Osteoblast (primary cell): ENCODE results near the gene SERINC3. TPM values are rescaled to one million over a fixed set of nuclear protein-coding genes. Genes with fewer than 3 reads are reported as not detected.
"Not testable (repeated sequence)": the region's sequence is repeated elsewhere in the genome, so short reads cannot be mapped to it uniquely, and the experiment has no call there.

Experiments used
- DNase-seq: peaks from one replicate; pipeline ENCODE4 v3.0.0; 2011; ENCODE audit warnings: low spot score, mixed read lengths; ENCODE audit not compliant: insufficient read length; ENCODE audit errors: missing footprints
- H2AFZ ChIP-seq: 2 replicates; pipeline ENCODE4 v1.6.0; 2011; ENCODE audit warnings: mild to moderate bottlenecking, low read length
- H3K27ac ChIP-seq: 2 replicates; pipeline ENCODE4 v1.5.1; 2011; ENCODE audit warnings: mild to moderate bottlenecking, low read depth, low read length, moderate library complexity
- H3K27me3 ChIP-seq: 2 replicates; pipeline ENCODE4 v1.6.0; 2012; ENCODE audit warnings: mild to moderate bottlenecking, control low read depth, inconsistent platforms, low read length, moderate library complexity; ENCODE audit not compliant: insufficient read depth
- H3K36me3 ChIP-seq: 2 replicates; pipeline ENCODE4 v1.5.1; 2011; ENCODE audit warnings: mild to moderate bottlenecking, low read length, control low read depth, moderate library complexity; ENCODE audit not compliant: insufficient read depth
- H3K4me1 ChIP-seq: 2 replicates; pipeline ENCODE4 v1.5.1; 2011; ENCODE audit warnings: mild to moderate bottlenecking, low read length, control low read depth, moderate library complexity; ENCODE audit not compliant: insufficient read depth
- H3K4me2 ChIP-seq: 2 replicates; pipeline ENCODE4 v1.6.0; 2011; ENCODE audit warnings: mild to moderate bottlenecking, low read length; ENCODE audit not compliant: insufficient read depth
- H3K4me3 ChIP-seq: fragments of 200-600 bp; sonication (generic); 3 replicates; pipeline ENCODE4 v1.5.1; 2012; ENCODE audit warnings: mild to moderate bottlenecking, low read length, inconsistent platforms; ENCODE audit not compliant: insufficient read depth
- H3K79me2 ChIP-seq: 2 replicates; pipeline ENCODE4 v1.6.0; 2012; ENCODE audit warnings: mild to moderate bottlenecking, low read length, control low read depth, inconsistent platforms; ENCODE audit not compliant: insufficient read depth
- H3K9me3 ChIP-seq: 2 replicates; pipeline ENCODE4 v1.5.1; 2011; ENCODE audit warnings: low read depth, low read length, control low read depth
- H4K20me1 ChIP-seq: 2 replicates; pipeline ENCODE4 v1.6.0; 2012; ENCODE audit warnings: mild to moderate bottlenecking, low read length, control low read depth; ENCODE audit not compliant: insufficient read depth
- total RNA-seq: library from RNA; depleted of rRNA; stranded (reverse); fragments of >200 nt; gene quantifications from 2 replicates; pipeline ENCODE4 v1.2.3, GENCODE V29; 2012
- TF ChIP-seq, protein P1 (sequence below): IDR thresholded peaks from 2 replicates; pipeline ENCODE4 v1.5.1; 2011; ENCODE audit warnings: mild to moderate bottlenecking, low read depth, low read length, moderate library complexity; ENCODE audit errors: extremely low read depth

The SERINC3 gene
- total RNA-seq, 1 donor, result 167 TPM

DNA sequence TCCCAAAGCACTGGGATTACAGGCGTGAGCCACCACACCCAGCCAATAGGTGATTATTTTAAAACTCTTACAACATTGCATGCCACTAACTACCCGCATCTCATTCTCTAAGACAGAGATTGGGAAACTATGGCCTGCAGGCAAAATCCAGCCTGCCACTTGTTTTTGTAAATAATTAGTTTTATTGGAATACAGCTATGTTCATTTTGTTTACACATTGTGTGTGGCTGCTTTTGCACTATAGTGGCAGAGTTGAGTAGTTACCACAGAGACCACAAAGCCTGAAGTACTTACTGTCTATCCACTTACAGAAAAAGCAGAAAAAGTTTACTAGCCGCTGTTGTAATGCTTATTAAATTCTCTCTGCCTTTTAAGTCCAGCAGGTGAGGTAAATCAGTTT, 44.1 kb upstream of the SERINC3 start:
- H3K4me1 ChIP-seq, result no peaks in the 10 kb centered on the region
- no peak overlapping the region for H3K4me3 ChIP-seq
- no peak overlapping the region for H3K27ac ChIP-seq
- no peaks in the 10 kb centered on the region for H3K9me3 ChIP-seq
- peaks cover 3% of the 10 kb centered on the region for H3K79me2 ChIP-seq
- H4K20me1 ChIP-seq, result no peaks in the 10 kb centered on the region
- DNase-seq, result no peak
- TF ChIP-seq, protein P1, sequence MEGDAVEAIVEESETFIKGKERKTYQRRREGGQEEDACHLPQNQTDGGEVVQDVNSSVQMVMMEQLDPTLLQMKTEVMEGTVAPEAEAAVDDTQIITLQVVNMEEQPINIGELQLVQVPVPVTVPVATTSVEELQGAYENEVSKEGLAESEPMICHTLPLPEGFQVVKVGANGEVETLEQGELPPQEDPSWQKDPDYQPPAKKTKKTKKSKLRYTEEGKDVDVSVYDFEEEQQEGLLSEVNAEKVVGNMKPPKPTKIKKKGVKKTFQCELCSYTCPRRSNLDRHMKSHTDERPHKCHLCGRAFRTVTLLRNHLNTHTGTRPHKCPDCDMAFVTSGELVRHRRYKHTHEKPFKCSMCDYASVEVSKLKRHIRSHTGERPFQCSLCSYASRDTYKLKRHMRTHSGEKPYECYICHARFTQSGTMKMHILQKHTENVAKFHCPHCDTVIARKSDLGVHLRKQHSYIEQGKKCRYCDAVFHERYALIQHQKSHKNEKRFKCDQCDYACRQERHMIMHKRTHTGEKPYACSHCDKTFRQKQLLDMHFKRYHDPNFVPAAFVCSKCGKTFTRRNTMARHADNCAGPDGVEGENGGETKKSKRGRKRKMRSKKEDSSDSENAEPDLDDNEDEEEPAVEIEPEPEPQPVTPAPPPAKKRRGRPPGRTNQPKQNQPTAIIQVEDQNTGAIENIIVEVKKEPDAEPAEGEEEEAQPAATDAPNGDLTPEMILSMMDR, result no peak
- no peaks in the 10 kb centered on the region for H3K36me3 ChIP-seq
- H3K27me3 ChIP-seq, result no peaks in the 10 kb centered on the region
- H3K4me2 ChIP-seq, result no peak overlapping the region
- no peak overlapping the region for H2AFZ ChIP-seq

DNA sequence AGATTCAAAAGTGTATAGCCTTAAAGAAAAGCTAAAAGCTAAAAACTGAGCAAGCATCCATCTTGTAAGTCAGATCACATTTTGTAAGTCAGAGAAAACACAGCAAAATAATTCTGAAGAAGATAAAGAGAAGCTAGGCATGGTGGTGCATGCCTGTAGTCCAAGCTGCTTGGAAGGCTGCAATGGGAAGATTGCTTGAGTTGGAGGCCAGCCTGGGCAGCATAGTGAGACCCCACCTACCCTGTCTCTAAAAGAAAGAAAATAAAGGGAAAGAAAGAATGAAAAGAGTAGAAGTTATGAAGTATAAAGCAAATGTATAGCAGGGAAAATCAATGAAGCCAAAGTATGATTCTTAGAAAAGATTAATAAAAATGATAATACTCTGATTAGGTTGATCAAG, 40.0 kb upstream of the SERINC3 start:
- Histone ChIP-seq H3K4me3 (no peak overlapping the region), H3K79me2 (no peaks in the 10 kb centered on the region), H3K36me3 (no peaks in the 10 kb centered on the region), H2AFZ (no peak overlapping the region), H3K9me3 (no peaks in the 10 kb centered on the region), H3K27ac (no peak overlapping the region), H4K20me1 (no peaks in the 10 kb centered on the region), H3K27me3 (no peaks in the 10 kb centered on the region), H3K4me2 (no peak overlapping the region), H3K4me1 (no peaks in the 10 kb centered on the region)
- TF ChIP-seq, protein P1, result no peak
- no peak for DNase-seq

DNA sequence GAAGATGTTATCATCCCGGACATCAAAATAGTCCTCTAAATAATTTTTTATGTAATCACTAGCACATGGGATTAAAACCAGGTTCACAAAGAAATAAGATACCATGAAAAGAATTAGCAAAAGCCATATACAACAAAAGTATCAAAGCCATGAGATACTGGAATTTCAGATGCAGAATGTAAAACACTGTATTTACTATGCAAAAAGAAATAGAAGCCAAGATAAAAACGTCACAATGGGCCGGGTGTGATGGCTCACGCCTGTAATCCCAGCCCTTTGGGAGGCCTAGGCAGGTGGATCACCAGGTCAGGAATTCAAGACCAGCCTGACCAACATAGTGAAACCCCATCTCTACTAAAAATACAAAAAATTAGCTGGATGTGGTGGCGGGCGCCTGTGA, 38.9 kb upstream of the SERINC3 start:
- not testable (repeated sequence) for H3K9me3 ChIP-seq, H2AFZ ChIP-seq, H3K4me1 ChIP-seq, H3K4me3 ChIP-seq, H3K79me2 ChIP-seq, H3K4me2 ChIP-seq, H4K20me1 ChIP-seq, H3K27me3 ChIP-seq, H3K36me3 ChIP-seq, H3K27ac ChIP-seq, DNase-seq

DNA sequence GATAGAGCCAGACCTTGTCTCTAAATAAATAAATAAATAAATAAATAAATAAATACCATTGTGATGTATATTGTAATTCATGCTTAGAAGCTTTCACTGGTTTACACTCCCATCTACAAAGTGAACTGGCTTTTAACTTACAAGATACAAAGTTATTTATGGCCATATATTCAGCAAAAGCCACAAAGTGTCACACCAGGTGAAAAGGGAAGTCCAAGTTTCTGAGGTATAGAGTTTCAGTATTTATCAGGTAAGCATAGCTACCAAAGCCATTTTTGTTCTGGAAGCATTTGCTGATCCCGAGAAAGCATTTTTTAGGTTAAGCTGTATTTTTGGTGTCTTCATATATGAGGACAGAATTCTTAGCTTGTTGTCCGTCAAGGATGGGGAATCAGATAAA, 38.4 kb upstream of the SERINC3 start:
- Histone ChIP-seq H3K27me3 (no peaks in the 10 kb centered on the region), H2AFZ (no peak overlapping the region), H3K36me3 (no peaks in the 10 kb centered on the region), H3K9me3 (no peaks in the 10 kb centered on the region), H3K79me2 (peaks cover 3% of the 10 kb centered on the region), H3K4me3 (no peak overlapping the region), H4K20me1 (no peaks in the 10 kb centered on the region), H3K4me1 (no peaks in the 10 kb centered on the region), H3K4me2 (no peak overlapping the region), H3K27ac (no peak overlapping the region)
- no peak for DNase-seq
- TF ChIP-seq, protein P1, result no peak
